RWPE2 (cell line): Measurements from ENCODE around the gene DENND1A.

Experiments
- ATAC-seq: fragments of 200-7000 bp; cut with Tn5 transposase; 3 replicates; pipeline ENCODE4 v1.9.1; 2021; ENCODE audit warnings: low read depth
- DNase-seq: peaks from one replicate; pipeline ENCODE4 v3.0.0-alpha.2; 2020; ENCODE audit warnings: low spot score
- H3K27ac ChIP-seq: fragments of 450-650 bp; 2 replicates; pipeline ENCODE4 v1.5.1; 2017; ENCODE audit warnings: mild to moderate bottlenecking; ENCODE audit not compliant: poor library complexity, severe bottlenecking
- H3K27me3 ChIP-seq: fragments of 250-450 bp; sonication (Bioruptor Pico); 2 replicates; pipeline ENCODE4 v1.5.1; 2021; ENCODE audit warnings: mild to moderate bottlenecking, moderate library complexity; ENCODE audit not compliant: insufficient read depth, poor library complexity, severe bottlenecking
- H3K36me3 ChIP-seq: fragments of 250-450 bp; sonication (Bioruptor Pico); 2 replicates; pipeline ENCODE4 v1.5.1; 2020; ENCODE audit warnings: low read depth, mild to moderate bottlenecking, moderate library complexity
- H3K4me1 ChIP-seq: fragments of 250-450 bp; sonication (Bioruptor Pico); 2 replicates; pipeline ENCODE4 v1.5.1; 2021; ENCODE audit warnings: mild to moderate bottlenecking, moderate library complexity; ENCODE audit not compliant: insufficient read depth, poor library complexity, severe bottlenecking
- H3K4me3 ChIP-seq: fragments of 250-450 bp; sonication (Bioruptor Pico); 2 replicates; pipeline ENCODE4 v1.5.1; 2021; ENCODE audit warnings: mild to moderate bottlenecking, moderate library complexity; ENCODE audit not compliant: severe bottlenecking
- H3K9me3 ChIP-seq: fragments of 250-450 bp; sonication (Bioruptor Pico); 2 replicates; pipeline ENCODE4 v1.5.1; 2021; ENCODE audit warnings: mild to moderate bottlenecking, moderate library complexity; ENCODE audit not compliant: severe bottlenecking
- CTCF ChIP-seq: fragments of 450-650 bp; IDR thresholded peaks from one replicate; pipeline ENCODE4 v1.5.1; 2017; ENCODE audit warnings: mild to moderate bottlenecking, moderate library complexity; ENCODE audit not compliant: poor library complexity, severe bottlenecking

DENND1A gene

GRCh38 chr9:123848447-123849085 lies 81.4 kb downstream of the DENND1A start:
- TF ChIP-seq CTCF, result no peak
- H3K27ac ChIP-seq, result no peak overlapping the region
- H3K27me3 ChIP-seq, result no peaks in the 10 kb centered on the region
- peaks cover 12% of the 10 kb centered on the region for H3K9me3 ChIP-seq
- ATAC-seq (no peak), DNase-seq (no peak)
- no peak overlapping the region for H3K4me3 ChIP-seq
- peaks cover 10% of the 10 kb centered on the region; the same call in 1 of the 2 replicates for H3K36me3 ChIP-seq
- H3K4me1 ChIP-seq, result no peaks in the 10 kb centered on the region

- Histone ChIP-seq H3K9me3 (peaks cover 12% of the 10 kb centered on the region), H3K36me3 (peaks cover 10% of the 10 kb centered on the region; the same call in 1 of the 2 replicates), H3K4me1 (no peaks in the 10 kb centered on the region), H3K27me3 (no peaks in the 10 kb centered on the region), H3K4me3 (no peak overlapping the region), H3K27ac (no peak overlapping the region)
- ATAC-seq (no peak), DNase-seq (no peak)
- TF ChIP-seq CTCF, result no peak
Measured at GRCh38 chr9:123846966-123847365, 83.0 kb downstream of the DENND1A start.

GRCh38 chr9:123843703-123844102 lies 86.2 kb downstream of the DENND1A start:
- H3K4me1 ChIP-seq, result no peaks in the 10 kb centered on the region
- peaks cover 10% of the 10 kb centered on the region; the same call in 1 of the 2 replicates for H3K36me3 ChIP-seq

GRCh38 chr9:123835821-123836220 lies 94.1 kb downstream of the DENND1A start:
- Histone ChIP-seq H3K4me3 (no peak overlapping the region), H3K4me1 (no peaks in the 10 kb centered on the region), H3K27ac (no peak overlapping the region), H3K9me3 (peaks cover 2% of the 10 kb centered on the region), H3K36me3 (no peaks in the 10 kb centered on the region), H3K27me3 (no peaks in the 10 kb centered on the region)
- TF ChIP-seq CTCF, result no peak
- ATAC-seq, result no peak
- no peak for DNase-seq

More at GRCh38 chr9:123843703-123844102, 86.2 kb downstream of the DENND1A start:
- H3K4me3 ChIP-seq, result no peak overlapping the region
- no peak for ATAC-seq
- DNase-seq, result no peak
- H3K27ac ChIP-seq, result no peak overlapping the region
- H3K27me3 ChIP-seq, result no peaks in the 10 kb centered on the region
- peaks cover 12% of the 10 kb centered on the region for H3K9me3 ChIP-seq
- no peak for TF ChIP-seq CTCF

GRCh38 chr9:123834889-123835562 lies 94.9 kb downstream of the DENND1A start:
- no peaks in the 10 kb centered on the region for H3K36me3 ChIP-seq
- TF ChIP-seq CTCF, result no peak
- ATAC-seq (no peak), DNase-seq (no peak)
- H3K4me3 ChIP-seq, result no peak overlapping the region
- H3K4me1 ChIP-seq, result no peaks in the 10 kb centered on the region
- H3K9me3 ChIP-seq, result peaks cover 2% of the 10 kb centered on the region
- no peaks in the 10 kb centered on the region for H3K27me3 ChIP-seq
- no peak overlapping the region for H3K27ac ChIP-seq
